ENCODE data around the gene ABCG4. TPM values are rescaled to one million over a fixed set of nuclear protein-coding genes. Genes with fewer than 3 reads are reported as not detected.
"Not testable (repeated sequence)": the region's sequence is repeated elsewhere in the genome, so short reads cannot be mapped to it uniquely, and the experiment has no call there.

Gene ABCG4
- total RNA-seq, 1 donor from 2014 or later, result 3.3 TPM

- peaks cover 12% of the 10 kb centered on the region for H3K27me3 Mint-ChIP-seq (ENCODE audit: low read depth)
- no peaks in the 10 kb centered on the region for H3K9me3 Mint-ChIP-seq
- TF ChIP-seq CTCF (conservative IDR thresholded peaks at IDR 0.05), result no peak
- no peaks in the 10 kb centered on the region for H3K36me3 Mint-ChIP-seq (ENCODE audit: low read depth)
- H3K4me1 Mint-ChIP-seq, result no peaks in the 10 kb centered on the region
- H3K27ac Mint-ChIP-seq (ENCODE audit: unreplicated experiment), result no peak overlapping the region
- DNase-seq (ENCODE audit: low read depth, low spot score), result no peak
- no peak overlapping the region for H3K4me3 Mint-ChIP-seq
These were observed 8.2 kb downstream of the ABCG4 start for GRCh38 chr11:119157063-119157462.

- H3K4me3 Mint-ChIP-seq, result no peak overlapping the region
These were observed 9.6 kb downstream of the ABCG4 start for GRCh38 chr11:119158467-119158866.

GRCh38 chr11:119160151-119160550 lies 11.3 kb downstream of the ABCG4 start:
- no peak for TF ChIP-seq CTCF (conservative IDR thresholded peaks at IDR 0.05)
- Mint-ChIP-seq H3K9me3 (no peaks in the 10 kb centered on the region), H3K27ac (ENCODE audit: unreplicated experiment) (no peak overlapping the region), H3K36me3 (ENCODE audit: low read depth) (no peaks in the 10 kb centered on the region), H3K4me3 (no peak overlapping the region), H3K4me1 (no peaks in the 10 kb centered on the region), H3K27me3 (ENCODE audit: low read depth) (no peaks in the 10 kb centered on the region)
- DNase-seq (ENCODE audit: low read depth, low spot score), result no peak

More at GRCh38 chr11:119158467-119158866, 9.6 kb downstream of the ABCG4 start:
- H3K27me3 Mint-ChIP-seq (ENCODE audit: low read depth), result peaks cover 6% of the 10 kb centered on the region
- no peak for DNase-seq (ENCODE audit: low read depth, low spot score)
- no peaks in the 10 kb centered on the region for H3K9me3 Mint-ChIP-seq
- H3K27ac Mint-ChIP-seq (ENCODE audit: unreplicated experiment), result no peak overlapping the region
- TF ChIP-seq CTCF (conservative IDR thresholded peaks at IDR 0.05), result no peak
- no peaks in the 10 kb centered on the region for H3K36me3 Mint-ChIP-seq (ENCODE audit: low read depth)
- no peaks in the 10 kb centered on the region for H3K4me1 Mint-ChIP-seq

GRCh38 chr11:119161871-119162270 lies 13.0 kb downstream of the ABCG4 start:
- Mint-ChIP-seq H3K4me3 (no peak overlapping the region), H3K27ac (ENCODE audit: unreplicated experiment) (peak overlapping the region; percentile 43), H3K4me1 (no peaks in the 10 kb centered on the region), H3K36me3 (ENCODE audit: low read depth) (no peaks in the 10 kb centered on the region), H3K27me3 (ENCODE audit: low read depth) (no peaks in the 10 kb centered on the region), H3K9me3 (no peaks in the 10 kb centered on the region)
- no peak for TF ChIP-seq CTCF (conservative IDR thresholded peaks at IDR 0.05)
- no peak for DNase-seq (ENCODE audit: low read depth, low spot score)

- Mint-ChIP-seq H3K4me1 (peaks cover 7% of the 10 kb centered on the region), H3K36me3 (ENCODE audit: low read depth) (no peaks in the 10 kb centered on the region), H3K27ac (ENCODE audit: unreplicated experiment) (no peak overlapping the region), H3K4me3 (no peak overlapping the region), H3K27me3 (ENCODE audit: low read depth) (no peaks in the 10 kb centered on the region), H3K9me3 (no peaks in the 10 kb centered on the region)
- no peak for TF ChIP-seq CTCF (conservative IDR thresholded peaks at IDR 0.05)
- DNase-seq (ENCODE audit: low read depth, low spot score), result no peak
These were observed 17.7 kb downstream of the ABCG4 start for GRCh38 chr11:119166368-119167076.

- not testable (repeated sequence) for H3K36me3 Mint-ChIP-seq (ENCODE audit: low read depth); H3K4me1 Mint-ChIP-seq; DNase-seq (ENCODE audit: low read depth, low spot score); H3K27ac Mint-ChIP-seq (ENCODE audit: unreplicated experiment); H3K9me3 Mint-ChIP-seq; H3K27me3 Mint-ChIP-seq (ENCODE audit: low read depth); H3K4me3 Mint-ChIP-seq
These were observed 18.2 kb downstream of the ABCG4 start for GRCh38 chr11:119167077-119167458.

Data from neural crest cell (in vitro differentiated cells).